GM19238 (cell line): ENCODE data around the gene AFAP1.

Source experiments
- DNase-seq: peaks from one replicate; pipeline ENCODE4 v3.0.0; 2011; ENCODE audit warnings: low spot score; ENCODE audit not compliant: insufficient read length

AFAP1 gene

DNA sequence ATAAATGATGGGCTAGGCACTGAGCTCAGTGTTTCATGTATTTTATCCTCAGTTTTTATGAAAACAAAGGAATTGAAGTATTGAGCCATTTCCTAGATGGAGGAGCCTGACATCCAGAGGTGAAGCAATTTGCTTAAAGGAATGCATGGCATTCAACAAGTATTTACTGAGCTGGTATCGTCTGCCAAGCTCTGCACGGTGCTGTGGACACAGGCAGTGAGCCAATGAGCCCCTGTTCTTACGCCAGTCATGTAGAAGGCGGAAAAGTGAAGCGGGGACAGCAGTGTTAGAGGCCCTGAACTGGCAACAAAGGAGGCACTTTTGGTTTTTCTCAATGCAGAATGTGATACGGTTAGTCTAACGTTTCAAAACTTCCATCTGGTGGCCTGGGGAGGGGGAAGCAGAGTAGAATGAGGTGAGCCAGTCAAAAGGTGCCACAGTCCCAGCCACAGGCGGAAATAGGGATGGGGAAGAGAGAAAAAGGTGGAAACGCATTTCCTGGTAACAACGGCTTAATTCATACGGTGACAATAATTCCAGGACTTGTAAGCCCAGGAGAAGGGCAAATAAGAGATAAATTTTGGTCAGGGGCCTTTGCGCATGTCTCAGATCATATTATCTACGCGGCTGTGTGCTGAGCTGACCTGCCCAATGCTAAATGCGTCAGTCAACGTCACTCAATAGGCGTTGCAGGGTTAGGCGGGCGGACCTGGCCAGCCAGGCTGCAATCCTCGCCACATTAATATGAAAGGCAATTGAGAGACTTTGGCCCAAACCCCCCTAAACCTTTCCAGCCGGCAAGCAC is 133.9 kb downstream of the AFAP1 start:
- no peak for DNase-seq

DNA sequence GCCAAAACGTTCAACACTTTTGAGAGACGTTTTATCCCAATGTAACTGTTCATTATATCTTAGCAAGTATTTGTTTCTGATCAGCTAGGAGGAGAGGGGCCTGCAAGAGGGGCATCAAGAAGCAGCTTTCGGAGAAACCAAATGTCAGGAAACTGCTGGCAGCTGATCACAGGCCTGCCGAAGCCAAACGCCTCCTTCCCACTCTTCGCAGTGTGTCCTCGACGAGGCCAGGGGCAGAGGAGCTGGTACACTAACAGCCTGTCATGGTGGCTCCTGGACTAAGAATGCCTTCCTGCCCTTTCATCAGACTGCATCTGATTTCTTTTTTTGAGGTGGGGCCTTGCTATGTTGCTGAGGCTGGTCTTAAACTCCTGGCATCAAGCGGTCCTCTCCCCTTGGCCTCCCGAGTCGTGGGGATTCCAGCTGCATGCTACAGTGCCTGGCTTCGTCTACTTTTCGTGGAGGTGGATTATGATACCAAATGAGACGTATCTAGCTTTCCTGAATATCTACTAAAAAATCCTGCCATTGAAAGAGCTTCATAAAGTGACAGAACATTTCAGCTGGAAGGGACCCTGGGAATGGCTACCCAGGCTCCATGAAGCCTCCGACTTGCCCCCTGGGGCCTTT is 134.8 kb downstream of the AFAP1 start:
- no peak for DNase-seq

DNA sequence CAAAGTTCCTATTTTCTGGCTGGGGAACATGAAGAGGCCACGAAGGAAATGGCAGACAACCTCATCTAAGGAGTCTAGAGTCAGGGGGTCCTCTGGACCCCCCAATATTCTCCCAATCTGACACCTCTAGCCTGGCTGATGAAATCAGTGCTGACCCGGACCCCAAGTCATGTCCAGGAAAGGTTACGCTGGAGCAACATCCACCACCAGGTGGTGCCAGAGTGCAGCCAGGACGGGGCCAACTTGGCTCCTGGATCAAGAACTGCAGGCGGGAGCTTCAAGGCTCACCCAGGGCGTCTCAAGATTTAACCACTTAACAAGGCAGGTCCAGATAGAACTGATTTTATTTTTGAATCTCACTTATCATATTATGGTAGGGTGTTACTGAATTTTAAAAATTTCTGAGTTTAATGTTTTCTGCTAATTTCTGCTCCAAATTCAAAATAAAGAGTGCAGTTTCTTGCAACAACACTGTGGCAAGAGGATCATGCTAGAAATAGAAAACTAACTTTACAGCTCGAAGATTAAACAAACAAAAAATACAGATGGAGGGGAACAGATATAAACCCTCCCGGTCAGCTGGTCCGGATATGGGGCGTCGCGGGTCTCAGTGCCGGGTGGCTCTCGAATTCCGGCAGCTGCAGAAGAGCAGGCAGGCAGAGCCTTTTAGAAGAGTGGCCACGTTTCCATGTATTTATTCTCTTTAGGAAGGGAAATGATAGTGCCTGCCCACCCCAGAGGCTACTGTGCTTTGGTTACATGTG is 135.5 kb downstream of the AFAP1 start:
- peak; percentile 72 for DNase-seq

DNA sequence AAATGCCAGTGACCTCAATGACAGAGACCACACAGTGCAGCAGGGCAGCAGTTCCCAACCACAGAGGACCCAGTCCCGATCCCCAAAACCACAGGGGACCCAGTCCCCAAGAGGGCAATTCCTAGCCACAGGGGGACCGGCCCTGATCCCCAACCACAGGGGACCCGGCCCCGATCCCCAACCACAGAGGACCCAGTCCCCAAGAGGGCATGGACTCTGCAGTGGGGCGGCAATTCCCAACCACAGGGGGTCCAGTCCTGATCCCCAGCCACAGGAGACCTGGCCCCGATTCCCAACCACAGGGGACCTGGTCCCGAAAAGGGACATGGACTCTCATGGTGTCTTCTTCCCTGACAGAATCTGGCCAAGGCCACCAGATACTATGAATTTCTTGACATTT is 136.3 kb downstream of the AFAP1 start:
- no peak for DNase-seq

DNA sequence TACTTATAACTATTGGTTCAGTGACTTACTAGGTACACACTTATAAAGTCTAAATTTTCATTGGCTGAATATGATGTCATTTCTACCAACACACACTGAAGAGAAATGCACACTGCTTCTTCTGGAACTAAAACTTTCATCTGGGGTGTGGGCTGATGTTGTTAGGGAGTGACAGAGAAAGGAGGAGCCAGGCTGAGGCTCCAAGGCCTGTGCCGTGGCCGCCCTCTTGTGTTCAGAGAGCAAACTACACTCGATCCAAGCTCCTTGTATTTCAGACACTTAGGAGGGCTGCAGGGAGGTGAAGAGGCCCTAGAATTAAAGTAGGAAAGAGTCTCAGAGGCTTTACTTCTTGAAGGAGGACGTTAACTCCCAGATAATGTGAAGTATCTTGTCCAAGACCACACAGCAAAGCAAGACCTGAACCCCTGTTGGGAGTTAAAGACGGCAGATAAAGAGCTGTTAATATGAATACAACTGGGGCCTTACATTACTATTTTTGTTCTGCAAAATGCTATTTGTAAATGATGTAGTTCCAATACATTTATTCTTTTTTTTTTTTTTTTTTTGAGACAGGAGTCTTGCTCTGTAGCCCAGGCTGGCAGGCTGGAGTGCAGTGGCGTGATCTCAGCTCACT is 137.5 kb downstream of the AFAP1 start:
- peak; percentile 75 for DNase-seq

DNA sequence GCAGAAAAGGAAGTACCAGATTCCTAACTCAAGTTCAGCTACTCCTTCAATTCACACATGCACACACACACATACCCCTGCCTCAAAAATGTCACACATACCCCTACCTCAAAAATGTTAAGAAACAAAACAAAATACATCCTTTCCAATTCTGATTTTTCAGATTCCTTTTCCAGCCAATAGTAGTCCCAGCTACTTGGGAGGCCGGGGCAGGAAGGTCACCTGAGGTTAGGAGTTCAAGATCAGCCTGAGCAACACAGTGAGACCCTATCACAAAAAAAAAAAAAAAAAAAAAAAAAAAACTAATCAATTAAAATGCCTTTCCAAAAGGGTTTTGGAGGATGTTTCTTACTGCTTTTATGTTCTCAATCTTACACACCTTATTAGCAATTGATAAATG is 138.0 kb downstream of the AFAP1 start:
- DNase-seq: no peak

DNA sequence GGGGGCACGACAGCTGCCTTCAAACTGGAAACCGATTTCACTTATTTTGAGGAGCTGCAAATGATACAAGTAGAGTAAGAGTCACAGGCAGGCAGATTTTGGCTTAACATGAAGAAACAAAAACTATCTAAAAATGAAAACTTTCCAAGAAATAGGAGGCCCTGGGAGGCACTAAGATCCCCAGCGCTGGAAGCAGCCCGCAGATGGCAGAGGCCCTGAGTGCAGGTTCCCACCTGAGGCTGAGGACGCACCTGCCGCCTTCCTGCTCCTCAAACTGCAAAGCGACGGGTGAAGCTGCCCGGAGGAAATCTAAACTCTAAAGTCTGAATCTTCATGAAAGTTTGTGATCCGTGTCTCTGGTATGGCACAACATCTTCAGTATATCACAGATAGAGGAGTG is 138.7 kb downstream of the AFAP1 start:
- no peak for DNase-seq

DNA sequence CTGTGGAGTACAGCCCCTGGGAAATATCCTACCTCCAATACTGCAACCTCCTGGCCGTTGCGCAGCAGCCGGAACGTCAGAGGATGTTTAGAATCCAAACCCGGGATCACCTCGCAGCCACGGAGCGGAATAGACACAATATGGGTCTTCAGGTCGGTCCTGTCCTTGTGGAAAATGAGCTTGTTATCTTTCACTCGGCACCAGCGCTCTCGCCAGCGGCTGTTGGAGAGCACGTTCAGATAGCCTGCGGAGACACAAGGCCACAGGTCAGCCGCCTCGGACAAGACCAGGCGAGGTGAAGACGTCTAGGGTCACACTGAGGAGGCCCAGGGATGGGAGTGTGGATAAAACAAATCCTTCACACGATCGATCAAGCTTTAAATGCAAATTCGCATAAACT is 139.3 kb downstream of the AFAP1 start:
- no peak for DNase-seq

DNA sequence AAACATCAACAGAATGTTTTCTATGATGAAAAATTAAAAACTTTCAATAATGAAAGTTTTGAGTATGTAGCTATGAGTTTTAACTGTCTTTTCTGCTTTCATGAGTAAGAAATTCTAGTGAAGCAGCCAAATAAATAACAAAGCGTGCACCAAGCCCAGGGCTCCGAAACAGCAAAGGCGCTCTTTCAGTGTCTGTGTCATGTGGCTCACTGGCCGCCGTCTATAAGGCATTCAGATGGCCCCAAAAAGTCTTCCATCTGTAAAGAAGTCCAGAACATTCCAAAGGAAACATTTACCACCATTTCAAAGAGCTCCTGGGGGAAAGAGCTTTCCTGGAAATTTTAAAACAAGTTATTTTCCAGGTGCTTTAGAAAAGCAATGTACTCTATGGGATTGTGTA is 139.9 kb downstream of the AFAP1 start:
- DNase-seq: no peak

DNA sequence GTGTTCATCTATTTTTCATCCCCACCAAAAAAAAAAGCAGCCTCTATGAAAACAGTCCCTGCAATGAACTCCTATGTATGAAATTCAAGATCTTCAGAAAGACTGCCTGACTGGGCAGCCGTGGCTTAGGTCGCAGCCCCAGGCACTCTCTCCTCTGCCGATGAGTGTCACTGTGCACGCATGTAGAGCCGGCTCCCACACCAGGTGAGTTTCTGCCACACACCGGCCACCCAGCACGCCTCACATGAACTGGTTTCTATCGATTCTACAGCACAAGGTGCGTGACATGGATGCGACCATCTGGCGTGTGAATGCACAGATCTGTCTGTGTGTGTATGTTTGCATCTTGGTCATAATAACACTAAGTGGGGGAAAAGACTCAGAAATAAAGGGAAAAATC is 140.4 kb downstream of the AFAP1 start:
- DNase-seq: no peak

DNA sequence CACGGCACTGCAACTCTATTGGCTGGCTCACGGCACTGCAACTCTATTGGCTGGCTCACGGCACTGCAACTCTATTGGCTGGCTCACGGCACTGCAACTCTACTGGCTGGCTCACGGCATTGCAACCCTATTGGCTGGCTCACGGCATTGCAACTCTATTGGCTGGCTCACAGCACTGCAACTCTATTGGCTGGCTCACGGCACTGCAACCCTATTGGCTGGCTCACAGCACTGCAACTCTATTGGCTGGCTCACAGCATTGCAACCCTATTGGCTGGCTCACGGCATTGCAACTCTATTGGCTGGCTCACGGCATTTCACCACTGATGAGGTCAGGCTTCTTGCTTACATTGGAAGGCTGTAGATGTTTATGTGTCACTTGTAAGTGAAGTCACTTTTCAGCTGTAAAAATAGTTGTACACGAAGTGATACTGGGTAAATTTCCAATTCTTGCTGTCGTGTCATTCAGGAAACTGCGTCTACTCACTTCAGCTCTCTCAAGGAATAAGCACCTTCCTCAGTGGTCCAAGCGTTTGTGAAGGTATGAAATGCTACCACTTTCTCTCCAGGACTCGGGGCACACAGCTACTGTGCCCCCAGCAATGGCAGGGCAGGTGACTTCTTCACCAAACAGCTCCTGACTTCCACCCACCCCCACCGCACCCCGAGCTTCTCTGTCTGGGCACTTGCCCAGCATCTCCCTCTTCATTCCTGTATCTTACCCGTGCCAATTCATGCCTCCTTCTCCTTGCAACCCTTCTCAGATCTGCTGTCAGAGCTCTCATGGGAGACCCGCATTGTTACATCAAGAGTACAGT is 141.3 kb downstream of the AFAP1 start:
- DNase-seq: no peak

DNA sequence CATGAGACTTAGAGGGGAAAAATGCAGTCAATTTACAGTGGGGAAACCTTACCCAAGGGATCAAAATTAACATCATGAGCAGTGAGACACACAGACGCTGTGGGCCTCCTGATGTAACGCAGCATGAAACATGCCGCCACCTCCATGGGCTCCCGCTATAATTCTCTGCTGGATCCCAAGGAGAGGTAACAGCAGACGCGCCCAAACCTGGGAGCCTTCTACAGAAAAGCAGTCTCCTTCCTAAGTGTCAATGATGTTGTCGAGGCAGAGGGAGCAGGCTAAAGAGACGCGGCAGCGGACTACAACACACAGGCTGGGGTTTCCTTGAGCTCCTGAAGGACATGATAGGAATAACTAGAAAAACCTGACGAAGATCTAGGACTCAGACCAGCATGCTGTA is 142.3 kb downstream of the AFAP1 start:
- no peak for DNase-seq

DNA sequence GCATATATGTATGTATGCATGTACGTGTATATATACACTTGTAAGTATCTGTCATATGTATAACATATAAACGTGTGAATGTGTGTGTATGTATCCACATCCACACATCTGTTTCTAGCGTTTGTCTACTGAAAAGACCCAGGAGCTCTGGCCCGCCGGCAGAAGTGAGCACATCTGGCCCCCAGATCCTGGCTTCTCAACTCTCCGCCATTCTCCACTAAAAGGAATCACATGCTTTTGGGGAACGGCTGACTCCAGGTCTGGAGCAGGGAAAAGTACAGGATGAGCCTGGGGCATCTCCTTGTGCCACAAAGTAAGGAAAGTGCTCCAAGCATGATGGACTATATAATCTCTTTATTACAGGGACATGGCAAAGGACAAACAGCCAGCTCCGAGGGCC is 143.7 kb downstream of the AFAP1 start:
- DNase-seq: no peak

DNA sequence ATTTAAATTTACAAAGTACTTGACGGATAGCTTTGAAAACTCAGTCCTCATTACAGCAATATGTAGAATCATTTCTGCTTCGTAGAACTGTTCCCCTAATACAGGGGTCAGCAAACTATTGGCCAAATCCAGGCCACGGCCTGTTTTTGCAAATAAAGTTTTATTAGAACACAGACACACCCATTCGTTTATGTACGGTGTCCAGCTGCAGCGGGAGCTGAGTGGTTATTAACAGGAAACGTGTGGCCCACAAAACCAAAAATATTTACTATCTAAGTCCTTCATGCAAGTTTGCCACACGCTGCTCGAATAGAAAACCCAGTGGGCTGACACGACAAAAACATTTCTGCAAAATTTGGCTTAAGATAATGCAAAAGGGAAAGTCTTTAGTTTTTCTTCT is 146.5 kb downstream of the AFAP1 start:
- DNase-seq: no peak

DNA sequence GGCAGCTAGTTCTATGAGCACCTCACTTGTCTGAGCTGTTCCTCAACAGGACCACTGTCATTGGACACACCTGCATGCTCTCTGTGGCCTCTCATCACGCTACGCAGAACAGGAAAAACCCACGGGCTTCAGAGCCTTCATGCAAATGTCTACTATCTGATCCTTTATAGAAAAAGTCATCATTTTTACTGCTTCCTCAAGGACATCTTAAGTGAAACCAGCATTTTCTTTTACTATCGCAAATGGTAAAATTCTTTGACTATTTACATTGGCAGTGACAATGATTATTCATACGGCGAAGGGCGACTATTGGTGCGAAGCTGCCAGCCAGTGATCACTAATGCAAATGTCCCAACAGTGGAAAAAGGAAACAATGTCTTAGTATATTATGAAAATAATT is 147.0 kb downstream of the AFAP1 start:
- no peak for DNase-seq

DNA sequence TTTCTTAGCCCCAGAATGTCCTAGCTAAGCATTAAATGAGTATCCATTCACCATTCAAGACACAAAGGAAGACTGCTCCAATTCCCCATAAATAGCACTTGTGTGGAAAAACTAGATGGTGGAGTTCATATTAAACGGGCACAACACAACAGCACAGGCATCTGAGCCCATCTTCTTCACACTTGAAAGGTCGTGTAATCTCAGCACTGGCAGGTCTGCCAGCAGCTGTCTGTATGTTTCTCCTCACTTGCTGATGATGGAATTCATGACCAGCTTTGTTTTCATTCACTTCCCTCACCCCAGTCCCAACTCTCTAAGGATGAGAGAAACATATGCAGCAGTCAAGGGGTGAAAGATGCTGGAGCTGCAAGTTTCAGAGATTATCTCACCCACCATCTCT is 148.7 kb downstream of the AFAP1 start:
- no peak for DNase-seq

DNA sequence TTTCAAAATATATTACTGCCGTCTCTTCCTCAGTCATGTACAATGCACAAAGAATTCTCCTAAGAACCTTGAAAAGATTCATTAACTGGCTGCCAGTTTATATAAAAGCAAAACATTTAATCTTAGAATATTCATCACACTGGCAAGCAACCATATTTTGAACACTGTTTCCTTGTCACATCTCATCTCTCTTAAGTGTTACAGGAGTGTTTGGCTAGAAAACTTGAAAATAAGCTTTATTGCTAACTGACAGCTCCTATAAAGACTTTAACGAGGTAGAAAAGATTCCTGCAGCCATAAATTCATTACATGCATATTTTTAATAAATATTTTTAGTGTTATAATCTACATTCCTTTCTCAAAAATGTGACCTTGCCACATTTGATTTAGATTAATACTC is 149.6 kb downstream of the AFAP1 start:
- no peak for DNase-seq

DNA sequence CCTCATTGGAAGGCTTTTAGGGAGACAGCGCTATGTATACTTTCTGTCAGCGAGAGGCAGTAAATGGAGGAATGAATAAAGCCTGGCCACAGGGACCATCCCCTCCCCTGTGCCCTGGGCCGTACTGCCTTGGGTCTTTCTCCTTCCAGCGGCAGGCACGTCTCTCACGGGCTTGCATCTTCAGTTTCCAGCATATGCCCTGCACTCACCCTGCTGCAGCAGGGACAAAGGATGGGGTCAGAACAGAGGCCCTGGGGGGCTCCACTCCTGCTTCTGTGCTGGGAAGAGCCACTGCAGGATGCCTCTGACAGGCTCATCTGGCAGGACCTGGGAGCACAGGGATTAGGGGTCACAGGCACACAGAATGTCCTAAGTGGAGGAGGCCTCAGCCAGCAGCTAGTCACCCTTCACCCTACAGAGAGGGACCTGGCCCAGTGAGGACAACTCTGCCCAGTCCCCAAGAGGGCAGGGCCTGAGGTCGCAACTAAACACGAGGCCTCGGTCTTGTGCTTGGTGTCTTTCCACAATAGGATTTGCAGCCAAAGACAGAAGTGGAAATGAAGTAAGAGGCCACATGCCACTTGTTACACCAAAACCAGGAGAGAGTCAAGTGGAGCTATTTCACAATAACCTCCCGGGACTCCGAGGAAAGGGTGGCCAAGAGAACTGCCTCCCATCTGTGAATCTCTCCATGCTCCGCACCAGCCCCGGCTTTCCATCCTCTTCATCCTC is 150.8 kb downstream of the AFAP1 start:
- no peak for DNase-seq

DNA sequence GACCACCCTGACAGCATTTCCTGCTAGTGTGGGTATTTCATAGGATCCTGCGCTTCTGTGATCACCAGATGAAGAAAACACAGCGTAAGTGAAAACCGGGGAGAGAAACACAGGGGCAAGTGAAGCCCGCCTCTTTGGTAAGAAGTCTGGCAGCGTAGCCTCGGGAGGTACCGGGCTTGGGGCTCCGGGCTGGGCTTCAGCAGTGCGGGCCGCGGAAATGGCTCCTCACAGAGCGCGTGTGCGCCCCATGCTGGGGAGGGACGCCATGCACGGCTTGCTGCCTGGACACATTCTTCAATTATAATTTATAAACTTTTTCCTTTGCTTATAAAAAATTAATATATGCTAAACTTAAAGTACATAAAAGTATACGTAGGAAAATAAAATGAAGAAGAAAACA is 151.5 kb downstream of the AFAP1 start:
- DNase-seq: no peak

DNA sequence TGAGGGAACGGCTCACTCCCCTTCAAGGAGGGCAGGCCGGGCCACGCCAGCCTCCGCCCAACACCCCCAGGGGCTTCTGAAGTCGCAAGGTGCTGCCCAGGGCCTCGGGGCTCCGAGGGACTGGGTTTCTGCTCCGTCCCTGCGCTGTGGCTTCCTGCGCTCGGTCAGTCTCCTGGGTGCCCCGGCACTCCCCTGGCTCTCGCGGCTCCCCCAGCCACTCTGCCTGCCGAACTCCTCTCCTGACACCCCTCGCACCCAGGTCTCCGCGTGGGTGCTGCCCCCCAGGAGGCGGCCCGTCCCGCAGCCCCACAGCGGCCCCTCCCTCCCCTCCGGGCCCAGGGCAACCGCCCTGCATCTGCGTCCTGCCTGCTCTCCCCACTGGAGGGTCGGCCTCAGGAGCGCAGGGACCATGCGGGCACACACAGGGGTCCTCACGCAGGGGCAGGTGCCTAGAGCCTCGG is 151.9 kb downstream of the AFAP1 start:
- DNase-seq: no peak
